H7 (cell line): ENCODE results near the gene ISCU. TPM values are rescaled to one million over a fixed set of nuclear protein-coding genes. Genes with fewer than 3 reads are reported as not detected.

Experiments used
- DNase-seq: peaks from one replicate; pipeline ENCODE4 v3.0.0; 2012
- H3K27me3 ChIP-seq: 2 replicates; pipeline ENCODE4 v1.6.0; 2011; ENCODE audit warnings: mild to moderate bottlenecking, low read length; ENCODE audit not compliant: control insufficient read depth, insufficient read depth
- H3K36me3 ChIP-seq: replicated peaks from 2 replicates; pipeline ENCODE4 v1.5.1; 2011; ENCODE audit warnings: low read length; ENCODE audit not compliant: control insufficient read depth, insufficient read depth
- H3K4me3 ChIP-seq: 2 replicates; pipeline ENCODE4 v1.5.1; 2011; ENCODE audit warnings: low read depth, mild to moderate bottlenecking, control low read depth, low read length, moderate library complexity; ENCODE audit not compliant: insufficient read depth
- total RNA-seq: library from RNA; depleted of rRNA; stranded (reverse); fragments of >200 nt; shearing (Covaris generic); gene quantifications from 2 replicates; pipeline ENCODE4 v1.2.3, GENCODE V29; 2014

ISCU gene
- total RNA-seq, 1 experiment from 2014 or later: 97.3 TPM

GRCh38 chr12:108597559-108598471, 35.4 kb downstream of the ISCU start, which contains the start of gene TMEM119:
Gene TMEM119 (minus strand): TSS chr12:108598084. CDS start chr12:108592383, 5,701 bp downstream.
- DNase-seq: peak; percentile 72
- Histone ChIP-seq H3K36me3 (no peaks in the 10 kb centered on the region), H3K27me3 (no peaks in the 10 kb centered on the region), H3K4me3 (no peak within 1 kb of the TSS)

GRCh38 chr12:108598553-108599250, 36.3 kb downstream of the ISCU start:
- H3K27me3 ChIP-seq: no peaks in the 10 kb centered on the region
- H3K4me3 ChIP-seq: no peak overlapping the region
- no peaks in the 10 kb centered on the region for H3K36me3 ChIP-seq
- no peak for DNase-seq

DNA sequence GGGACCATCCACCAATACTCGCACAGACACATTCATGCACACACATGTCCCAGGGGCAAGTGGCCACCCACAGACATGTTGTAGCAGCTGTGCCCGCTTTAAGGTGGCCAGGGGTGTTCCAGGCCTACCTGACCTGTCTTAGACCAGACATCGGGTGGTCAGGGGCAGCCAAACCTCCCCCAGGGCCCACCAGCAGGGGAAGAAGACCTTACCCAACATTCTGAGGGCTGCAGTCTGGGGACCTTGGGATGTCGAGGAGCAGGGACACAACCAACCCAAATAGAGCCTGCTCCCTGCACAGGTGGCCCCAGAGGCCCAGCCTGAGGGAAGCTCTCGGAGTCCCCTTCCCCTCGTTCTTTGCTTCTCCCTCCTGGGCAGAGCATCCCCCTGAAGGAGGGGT, 37.1 kb downstream of the ISCU start:
- H3K27me3 ChIP-seq: no peaks in the 10 kb centered on the region; the same call in 1 of the 2 replicates
- no peak for DNase-seq
- no peaks in the 10 kb centered on the region for H3K36me3 ChIP-seq
- H3K4me3 ChIP-seq: no peak overlapping the region

GRCh38 chr12:108599948-108600701, 37.7 kb downstream of the ISCU start:
- Histone ChIP-seq H3K27me3 (no peaks in the 10 kb centered on the region; the same call in 1 of the 2 replicates), H3K4me3 (no peak overlapping the region), H3K36me3 (no peaks in the 10 kb centered on the region)
- DNase-seq: no peak

- Histone ChIP-seq H3K27me3 (no peaks in the 10 kb centered on the region; the same call in 1 of the 2 replicates), H3K4me3 (no peak overlapping the region), H3K36me3 (no peaks in the 10 kb centered on the region)
- DNase-seq: no peak
These were observed 38.3 kb downstream of the ISCU start for GRCh38 chr12:108600702-108601007.

DNA sequence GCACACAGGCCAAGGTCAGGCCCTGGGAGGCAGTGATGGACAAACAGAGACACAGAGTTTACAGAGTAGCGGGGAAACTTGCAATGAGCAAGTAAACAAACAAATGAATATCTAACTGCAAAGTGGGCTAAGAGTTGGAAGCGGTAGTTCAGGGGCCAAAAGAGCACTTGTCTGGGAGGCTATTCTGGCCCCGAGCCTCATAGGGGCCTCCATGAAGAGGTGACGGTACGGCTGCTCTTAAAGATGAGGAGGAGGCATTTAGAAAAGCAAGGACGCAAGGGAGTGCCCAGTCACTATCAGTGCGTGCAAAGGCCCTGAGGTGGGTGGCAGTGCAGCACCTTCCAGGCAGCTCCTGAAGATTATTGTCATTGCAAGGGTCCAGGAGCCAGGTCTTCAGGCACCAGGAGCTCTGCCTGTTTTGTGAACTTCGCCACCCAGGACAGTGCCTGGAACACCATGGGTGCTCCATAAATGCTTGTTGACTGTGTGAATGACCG, 39.9 kb downstream of the ISCU start:
- DNase-seq: no peak
- Histone ChIP-seq H3K36me3 (no peaks in the 10 kb centered on the region), H3K27me3 (no peaks in the 10 kb centered on the region; the same call in 1 of the 2 replicates), H3K4me3 (no peak overlapping the region)

GRCh38 chr12:108602976-108603704, 40.7 kb downstream of the ISCU start:
- H3K36me3 ChIP-seq: no peaks in the 10 kb centered on the region
- DNase-seq: no peak
- no peak overlapping the region for H3K4me3 ChIP-seq
- H3K27me3 ChIP-seq: no peaks in the 10 kb centered on the region; the same call in 1 of the 2 replicates

- Histone ChIP-seq H3K27me3 (no peaks in the 10 kb centered on the region; the same call in 1 of the 2 replicates), H3K4me3 (no peak overlapping the region), H3K36me3 (no peaks in the 10 kb centered on the region)
- DNase-seq: no peak
These were observed 41.3 kb downstream of the ISCU start for GRCh38 chr12:108603743-108604142.

DNA sequence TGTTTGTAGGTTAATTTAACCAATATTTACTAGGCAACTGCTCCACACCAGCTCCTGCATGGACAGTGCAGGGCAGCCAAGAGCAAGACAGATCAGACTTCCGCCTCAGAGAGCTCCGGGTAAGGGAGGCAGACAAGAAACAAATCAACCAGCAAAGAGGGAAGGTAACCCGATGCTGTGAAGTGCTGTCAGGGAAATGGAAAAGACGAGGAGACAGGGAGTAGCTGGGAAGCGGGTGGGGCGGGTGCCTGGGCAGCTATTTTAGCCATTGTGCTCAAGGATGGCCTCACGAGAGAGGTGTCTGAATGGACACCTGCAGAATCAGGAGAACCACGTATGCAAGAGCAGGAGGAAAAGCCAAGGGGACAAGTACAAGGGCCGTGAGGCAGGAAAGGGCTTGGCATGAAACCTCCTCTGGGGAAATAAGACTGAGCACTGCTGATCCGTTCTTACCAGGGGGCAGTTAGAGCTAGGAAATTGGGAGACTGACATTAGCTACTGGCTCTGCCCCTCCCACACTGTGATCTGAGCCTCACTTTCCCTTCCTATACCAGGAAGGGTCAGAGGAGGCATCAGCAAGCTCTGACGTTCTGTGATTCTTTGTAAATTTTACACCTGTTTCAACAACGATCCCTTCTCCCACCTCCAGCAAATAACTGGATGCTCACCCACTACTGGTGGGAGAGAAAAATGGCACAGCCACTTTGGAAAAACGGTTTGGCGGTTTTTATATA, 42.0 kb downstream of the ISCU start:
- H3K27me3 ChIP-seq: no peaks in the 10 kb centered on the region; the same call in 1 of the 2 replicates
- no peak for DNase-seq
- H3K4me3 ChIP-seq: no peak overlapping the region
- no peaks in the 10 kb centered on the region for H3K36me3 ChIP-seq

GRCh38 chr12:108605000-108605689, 42.7 kb downstream of the ISCU start:
- Histone ChIP-seq H3K36me3 (no peaks in the 10 kb centered on the region), H3K27me3 (no peaks in the 10 kb centered on the region; the same call in 1 of the 2 replicates), H3K4me3 (no peak overlapping the region)
- DNase-seq: no peak

DNA sequence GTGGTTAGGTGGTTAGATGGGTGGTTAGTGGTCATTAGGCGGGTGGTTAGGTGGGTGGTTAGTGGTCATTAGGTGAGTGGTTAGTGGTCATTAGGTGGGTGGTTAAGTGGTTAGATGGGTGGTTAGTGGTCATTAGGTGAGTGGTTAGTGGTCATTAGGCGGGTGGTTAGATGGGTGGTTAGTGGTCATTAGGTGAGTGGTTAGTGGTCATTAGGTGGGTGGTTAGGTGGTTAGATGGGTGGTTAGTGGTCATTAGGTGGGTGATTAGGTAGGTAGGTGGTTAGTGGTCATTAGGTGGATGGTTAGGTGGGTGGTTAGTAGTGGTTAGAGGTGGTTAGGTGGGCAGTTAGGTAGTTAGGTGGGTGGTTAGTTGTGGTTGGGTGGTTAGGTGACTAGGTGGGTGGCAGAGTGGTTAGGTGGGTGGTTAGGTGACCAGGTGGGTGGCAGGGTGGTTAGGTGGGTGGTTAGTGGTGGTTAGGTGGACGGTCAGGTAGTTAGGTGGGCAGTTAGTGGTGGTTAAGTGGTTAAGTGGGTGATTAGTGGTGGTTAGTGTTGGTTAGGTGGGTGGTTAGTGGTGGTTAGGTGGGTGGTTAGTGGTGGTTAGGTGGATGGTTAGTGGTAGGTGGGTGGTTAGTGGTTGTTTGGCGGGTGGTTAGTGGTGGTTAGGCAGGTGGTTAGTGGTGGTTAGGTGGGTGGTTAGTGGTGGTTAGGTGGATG, 43.5 kb downstream of the ISCU start:
- Histone ChIP-seq H3K27me3 (no peaks in the 10 kb centered on the region; the same call in 1 of the 2 replicates), H3K4me3 (no peak overlapping the region), H3K36me3 (no peaks in the 10 kb centered on the region)
- DNase-seq: no peak

GRCh38 chr12:108606492-108606891, 44.1 kb downstream of the ISCU start:
- DNase-seq: no peak
- Histone ChIP-seq H3K4me3 (no peak overlapping the region), H3K27me3 (no peaks in the 10 kb centered on the region; the same call in 1 of the 2 replicates)

More at GRCh38 chr12:108606492-108606891, 44.1 kb downstream of the ISCU start:
- H3K36me3 ChIP-seq: no peaks in the 10 kb centered on the region
